Gastrocnemius medialis (tissue), 4 donors: ENCODE measurements around the gene DRD3. TPM values are rescaled to one million over a fixed set of nuclear protein-coding genes. Genes with fewer than 3 reads are reported as not detected.

Experiments
- ATAC-seq, 2 donors: fragments of 150-250 bp; one replicate each; pipeline ENCODE4 v1.9.1; 2016
- DNase-seq, 2 donors: peaks; one replicate each; pipeline ENCODE4 v3.0.0-alpha.2; 2019
- H3K27ac ChIP-seq, 4 donors: fragments of 200-600 bp; sonication (generic); 1 replicate in 1 of 4; 2 replicates in 3 of 4; pipeline ENCODE4 v1.5.1; 2016 to 2018; ENCODE audit warnings: mild to moderate bottlenecking in 2 of 4, moderate library complexity in 1 of 4
- H3K27me3 ChIP-seq, 3 donors: fragments of 200-600 bp; sonication (generic) in 2 of 3; 1 replicate in 1 of 3; 2 replicates in 2 of 3; pipeline versions ENCODE4 v1.5.1 to v1.6.0; 2016 to 2019; ENCODE audit warnings: mild to moderate bottlenecking in 1 of 3, moderate library complexity in 1 of 3
- H3K36me3 ChIP-seq, 2 donors: fragments of 200-600 bp; sonication (generic) in 1 of 2; one replicate each; pipeline ENCODE4 v1.5.1; 2017 to 2018
- H3K4me1 ChIP-seq, 2 donors: fragments of 200-600 bp; sonication (generic) in 1 of 2; one replicate each; pipeline ENCODE4 v1.5.1; 2016 to 2017; ENCODE audit warnings: mild to moderate bottlenecking in 2 of 2
- H3K4me3 ChIP-seq, 4 donors: fragments of 200-600 bp; sonication (generic) in 3 of 4; 1 replicate in 1 of 4; 2 replicates in 3 of 4; pipeline ENCODE4 v1.5.1; 2016 to 2019; ENCODE audit warnings: mild to moderate bottlenecking in 2 of 4
- H3K9me3 ChIP-seq, 3 donors: fragments of 200-600 bp; sonication (generic) in 2 of 3; 1 replicate in 1 of 3; 2 replicates in 2 of 3; pipeline ENCODE4 v1.5.1; 2016 to 2019
- CTCF ChIP-seq, 5 experiments: fragments of 450-650 bp in 3 of 5; fragments of 200-600 bp in 2 of 5; sonication (generic) in 2 of 5; IDR thresholded peaks in 4 of 5; conservative IDR thresholded peaks in 1 of 5; 1 replicate in 4 of 5; 2 replicates in 1 of 5; pipeline ENCODE4 v1.5.1; 2016 to 2019; ENCODE audit warnings: antibody characterized with exemption in 5 of 5, mild to moderate bottlenecking in 3 of 5, moderate library complexity in 3 of 5
- POLR2A ChIP-seq, 2 donors: fragments of 450-650 bp; IDR thresholded peaks; one replicate each; pipeline ENCODE4 v1.6.1; 2017; ENCODE audit warnings: antibody characterized with exemption in 2 of 2, mild to moderate bottlenecking in 2 of 2, moderate library complexity in 2 of 2
- in situ Hi-C, 4 donors: fragments of 200-750 bp; cut with MboI; loops; one replicate each; pipeline versions ENCODE4 v1.15.0 to v1.8.0; 2017; ENCODE audit warnings: low sequenced_read_pairs in 4 of 4
- intact Hi-C: fragments of 100-400 bp; cut with DNase I; formaldehyde crosslinking; loops from one replicate; pipeline ENCODE4 v1.15.1; 2023; ENCODE audit warnings: low total_unique reads
- total RNA-seq, 4 donors: library from RNA; depleted of rRNA; stranded (reverse); fragments of >200 nt; gene quantifications; one replicate each; pipeline versions ENCODE4 v1.1.0 to v1.2.3, GENCODE V29; 2016

Gene DRD3
- not detected for total RNA-seq

- DNase-seq = no peak
- intact Hi-C loops = no loop called here
- no peak within 1 kb of the TSS for H3K4me3 ChIP-seq
- no peaks in the 10 kb centered on the region for H3K9me3 ChIP-seq
- no peaks in the 10 kb centered on the region for H3K4me1 ChIP-seq
- ATAC-seq = no peak
- no peak within 1 kb of the TSS for H3K27ac ChIP-seq
- no peaks in the 10 kb centered on the region for H3K27me3 ChIP-seq
- TF ChIP-seq CTCF (IDR thresholded peaks at IDR 0.05 in 4 of 5, conservative IDR thresholded peaks at IDR 0.05 in 1 of 5) = no peak
- TF ChIP-seq POLR2A (IDR thresholded peaks at IDR 0.05) = no peak
- H3K36me3 ChIP-seq = no peaks in the 10 kb centered on the region
- in situ Hi-C loops = no loop called here
These were observed at the start of gene DRD3 for GRCh38 chr3:114178770-114179368. DRD3 (minus strand) TSS chr3:114179052; CDS start chr3:114171992, 7,060 bp downstream.

DNA sequence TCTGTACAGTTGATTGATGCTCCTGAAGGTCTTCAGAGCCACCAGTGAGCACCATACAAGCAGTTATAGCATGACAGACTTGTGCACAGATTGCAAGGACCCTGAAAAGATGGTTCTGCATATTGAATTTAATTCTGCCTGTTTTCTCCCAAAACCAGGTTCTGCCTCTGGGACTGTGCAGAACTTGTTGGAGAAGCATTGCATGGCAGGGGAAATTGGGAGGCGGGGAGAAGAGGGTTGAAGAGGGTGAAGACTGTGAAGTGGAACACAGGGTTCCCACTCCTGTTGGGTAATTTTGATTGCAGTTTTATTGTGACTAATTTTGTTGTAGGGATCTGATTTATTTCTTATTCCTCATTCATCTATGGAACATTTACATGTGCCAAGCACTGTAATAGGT lies 48.2 kb upstream of the DRD3 start:
- H3K9me3 ChIP-seq = no peaks in the 10 kb centered on the region
- no peak overlapping the region for H3K27ac ChIP-seq
- no peaks in the 10 kb centered on the region for H3K4me1 ChIP-seq
- ATAC-seq = no peak
- H3K4me3 ChIP-seq = no peak overlapping the region
- in situ Hi-C loops = no loop called here
- TF ChIP-seq CTCF (IDR thresholded peaks at IDR 0.05 in 4 of 5, conservative IDR thresholded peaks at IDR 0.05 in 1 of 5) (no peak), POLR2A (IDR thresholded peaks at IDR 0.05) (no peak)
- H3K27me3 ChIP-seq = no peaks in the 10 kb centered on the region
- H3K36me3 ChIP-seq = no peaks in the 10 kb centered on the region
- intact Hi-C loops = no loop called here
- DNase-seq = no peak

- TF ChIP-seq CTCF (IDR thresholded peaks at IDR 0.05 in 4 of 5, conservative IDR thresholded peaks at IDR 0.05 in 1 of 5) (no peak), POLR2A (IDR thresholded peaks at IDR 0.05) (no peak)
- Histone ChIP-seq H3K27ac (no peak overlapping the region), H3K9me3 (no peaks in the 10 kb centered on the region), H3K36me3 (no peaks in the 10 kb centered on the region), H3K4me3 (no peak overlapping the region), H3K4me1 (no peaks in the 10 kb centered on the region), H3K27me3 (no peaks in the 10 kb centered on the region)
- in situ Hi-C loops (no loop called here), intact Hi-C loops (no loop called here)
- DNase-seq = no peak
- no peak for ATAC-seq
These were observed 47.5 kb upstream of the DRD3 start for GRCh38 chr3:114226313-114226712.

DNA sequence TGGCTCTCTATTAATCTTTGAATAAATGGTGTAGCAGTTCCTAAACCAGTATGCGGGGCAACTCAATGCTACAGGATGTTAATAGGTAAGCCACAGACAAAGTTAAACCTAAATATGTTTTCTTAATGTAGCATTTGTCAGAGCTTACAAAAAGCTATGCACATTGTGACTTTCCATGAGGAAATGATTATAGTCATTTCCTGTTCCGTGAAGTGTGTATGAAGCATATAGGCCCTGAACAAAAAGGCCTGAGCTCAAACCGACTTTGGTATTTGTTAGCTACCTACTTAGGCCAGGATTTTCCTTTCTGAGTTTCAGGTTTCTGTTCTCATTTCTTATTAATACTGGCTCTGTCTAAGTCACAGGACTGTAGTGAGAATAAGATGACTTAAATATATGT lies 44.3 kb upstream of the DRD3 start:
- no peaks in the 10 kb centered on the region for H3K27me3 ChIP-seq
- in situ Hi-C loops = no loop called here

More for the DNA sequence above, 44.3 kb upstream of the DRD3 start:
- ATAC-seq (no peak), DNase-seq (no peak)
- Histone ChIP-seq H3K9me3 (no peaks in the 10 kb centered on the region), H3K4me3 (no peak overlapping the region), H3K27ac (no peak overlapping the region), H3K4me1 (no peaks in the 10 kb centered on the region), H3K36me3 (no peaks in the 10 kb centered on the region)
- intact Hi-C loops = no loop called here
- TF ChIP-seq POLR2A (IDR thresholded peaks at IDR 0.05) (no peak), CTCF (IDR thresholded peaks at IDR 0.05 in 4 of 5, conservative IDR thresholded peaks at IDR 0.05 in 1 of 5) (no peak)
